HG03045 (cell line): ENCODE data around the gene IL7R.
"Not testable (repeated sequence)": the region's sequence is repeated elsewhere in the genome, so short reads cannot be mapped to it uniquely, and the experiment has no call there.

Experiments used
- ATAC-seq: cut with Tn5 transposase; IDR thresholded peaks from one replicate; pipeline ENCODE4 v1.9.1; 2021; ENCODE audit warnings: mild to moderate bottlenecking, moderate library complexity; ENCODE audit not compliant: unreplicated experiment

IL7R gene

GRCh38 chr5:35838370-35839042, 18.2 kb upstream of the IL7R start:
- ATAC-seq, result no peak

- ATAC-seq, result no peak
These were observed 13.8 kb upstream of the IL7R start for GRCh38 chr5:35842856-35843255.

GRCh38 chr5:35845508-35845907, 11.2 kb upstream of the IL7R start:
- ATAC-seq, result not testable (repeated sequence)

- no peak for ATAC-seq
These were observed 9.2 kb upstream of the IL7R start for GRCh38 chr5:35847491-35847890.

- no peak for ATAC-seq
These were observed 8.7 kb upstream of the IL7R start for GRCh38 chr5:35847961-35848360.

- no peak for ATAC-seq
These were observed 6.8 kb upstream of the IL7R start for GRCh38 chr5:35849860-35850259.

- no peak for ATAC-seq
These were observed 5.6 kb upstream of the IL7R start for GRCh38 chr5:35850967-35851680.

GRCh38 chr5:35852084-35852734, 4.5 kb upstream of the IL7R start:
- ATAC-seq, result no peak

GRCh38 chr5:35852773-35853172, 3.9 kb upstream of the IL7R start:
- ATAC-seq, result no peak

- ATAC-seq, result no peak
These were observed 3.1 kb upstream of the IL7R start for GRCh38 chr5:35853631-35854030.

- ATAC-seq, result no peak
These were observed 2.4 kb upstream of the IL7R start for GRCh38 chr5:35854248-35854647.

GRCh38 chr5:35855187-35855586, 1.5 kb upstream of the IL7R start:
- no peak for ATAC-seq

- ATAC-seq, result not testable (repeated sequence)
These were observed 416 bp upstream of the IL7R start for GRCh38 chr5:35856186-35856764.

- ATAC-seq, result no peak
These were observed 1.0 kb downstream of the IL7R start for GRCh38 chr5:35857606-35858205.

- no peak for ATAC-seq
These were observed 2.5 kb downstream of the IL7R start for GRCh38 chr5:35859101-35859661.

GRCh38 chr5:35860686-35861085, 4.0 kb downstream of the IL7R start:
- ATAC-seq, result no peak

GRCh38 chr5:35861718-35862117, 5.0 kb downstream of the IL7R start:
- ATAC-seq, result no peak

- ATAC-seq, result no peak
These were observed 5.4 kb downstream of the IL7R start for GRCh38 chr5:35862126-35862525.

- ATAC-seq, result no peak
These were observed 6.5 kb downstream of the IL7R start for GRCh38 chr5:35863159-35863558.

GRCh38 chr5:35867998-35868397, 11.3 kb downstream of the IL7R start:
- no peak for ATAC-seq

- no peak for ATAC-seq
These were observed 13.1 kb downstream of the IL7R start for GRCh38 chr5:35869685-35870277.
